Measurements from ENCODE around the gene LRMDA.

LRMDA gene

DNA sequence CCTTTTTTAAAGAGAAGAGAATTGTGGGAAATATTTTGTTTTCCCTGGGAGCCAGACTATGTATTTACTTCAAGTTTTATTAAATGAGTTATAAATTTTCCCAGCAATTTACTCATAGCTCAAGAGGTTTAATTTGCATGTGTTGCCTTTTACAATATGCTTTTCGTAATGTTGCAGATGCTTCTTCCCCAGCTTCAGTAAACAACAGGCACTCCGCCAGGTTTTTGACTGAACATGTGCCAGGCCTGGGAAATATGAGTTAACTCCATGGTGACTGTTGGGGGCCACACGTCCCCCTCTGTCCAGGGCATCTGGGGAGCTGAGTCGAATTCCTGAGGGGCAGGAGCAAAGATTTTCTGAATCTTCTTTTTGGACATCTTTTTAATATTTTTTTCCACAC is 545.7 kb downstream of the LRMDA start:
- no peak for DNase-seq

DNA sequence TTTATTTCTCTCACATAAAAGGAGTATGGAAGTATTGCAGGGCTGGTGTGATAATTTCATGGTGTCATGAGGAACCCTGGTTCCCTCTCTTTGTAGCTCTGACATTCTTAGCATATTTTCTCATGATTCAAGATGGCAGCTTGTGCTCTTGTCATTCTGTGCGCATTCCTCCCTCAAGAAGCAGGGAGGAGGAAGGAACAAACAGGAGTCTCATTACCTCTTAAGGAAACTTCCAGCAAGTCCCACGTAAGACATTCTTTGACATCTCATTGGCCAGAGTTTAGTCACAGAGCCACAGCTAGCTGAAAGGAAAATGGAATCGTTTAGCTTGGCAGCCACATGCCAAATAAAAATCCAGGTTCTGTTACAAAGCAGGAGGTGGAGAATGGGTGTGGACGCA is 546.8 kb downstream of the LRMDA start:
- DNase-seq: no peak

DNA sequence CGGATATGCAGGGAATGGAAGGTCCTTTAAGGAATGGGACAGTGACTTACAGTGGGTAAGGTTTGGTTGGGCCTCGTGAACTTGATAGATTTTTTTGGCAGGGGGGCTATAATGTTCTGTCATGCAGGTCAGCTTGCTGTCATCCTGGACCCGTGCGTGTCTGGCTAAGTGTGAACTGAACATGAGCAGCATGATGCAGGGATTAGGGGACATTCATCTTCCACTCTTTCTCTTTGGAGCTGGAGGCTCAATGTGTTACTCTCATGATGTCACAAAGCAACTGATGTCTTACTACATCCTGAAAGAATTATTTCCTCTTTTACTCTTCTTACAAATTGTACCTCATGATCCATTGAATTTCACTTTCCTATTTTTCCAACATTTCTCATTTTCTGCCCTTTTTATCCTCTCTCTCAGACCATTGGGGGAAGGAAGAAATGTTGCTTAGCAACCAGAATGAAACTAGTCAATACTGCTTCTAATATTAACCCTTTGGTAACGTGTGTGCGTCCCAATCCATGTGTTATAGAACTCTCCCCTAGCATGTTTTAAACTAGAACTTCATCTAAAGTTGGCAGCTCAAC is 549.1 kb downstream of the LRMDA start:
- DNase-seq: no peak

DNA sequence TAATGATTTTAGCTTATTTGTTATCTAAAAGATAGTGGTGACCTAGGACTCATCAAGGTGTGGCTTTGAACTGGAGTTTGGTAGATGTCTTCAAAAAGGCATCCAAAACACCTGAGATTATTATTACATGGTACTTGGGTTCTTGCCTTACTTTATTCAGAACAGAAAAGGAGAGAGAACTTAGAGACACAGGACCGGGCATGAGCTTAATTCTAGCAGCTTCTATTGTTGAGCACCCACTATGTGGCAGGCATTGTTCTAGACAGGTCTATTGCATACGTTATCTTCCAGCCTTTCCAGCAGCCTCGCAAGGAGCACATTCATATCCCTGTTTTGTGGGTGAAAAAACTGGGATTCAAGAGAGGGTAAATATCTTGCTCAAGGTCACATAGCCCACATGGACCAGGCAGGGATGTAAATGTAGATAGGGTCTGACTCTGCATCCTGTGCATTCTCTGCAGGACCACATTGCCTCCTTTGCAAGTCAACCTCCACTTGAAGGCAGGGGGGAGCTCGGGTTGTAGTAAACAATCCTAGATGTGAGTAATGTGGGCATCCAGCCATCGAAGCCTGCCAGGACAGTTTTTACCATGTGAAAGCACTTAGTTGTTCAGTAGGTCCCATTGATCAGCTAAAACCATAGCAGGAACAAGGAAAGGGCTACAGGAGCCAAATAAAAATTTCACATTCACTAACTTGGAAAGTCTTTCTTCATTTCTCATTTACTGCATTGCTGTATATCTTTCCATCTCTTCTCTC is 551.4 kb downstream of the LRMDA start:
- no peak for DNase-seq

DNA sequence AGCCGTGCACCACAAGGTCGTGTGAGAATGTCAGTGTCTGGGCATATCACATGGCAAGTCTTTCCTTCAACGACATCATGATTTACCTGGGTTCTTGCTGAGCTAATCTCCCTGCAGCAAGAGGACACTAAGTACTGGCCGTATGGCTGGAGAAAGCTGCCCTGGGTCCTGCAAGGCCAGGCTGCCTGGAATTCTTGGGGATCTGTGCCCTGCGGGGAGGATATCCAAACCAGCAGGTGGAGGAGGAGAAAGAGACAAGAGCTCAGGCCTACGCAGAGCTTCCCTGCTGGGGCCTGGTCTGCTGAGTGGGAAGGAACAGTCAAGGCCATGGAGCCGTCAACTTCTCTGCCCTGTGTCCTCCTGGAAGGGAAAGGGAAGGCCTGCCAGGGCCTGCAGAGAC is 552.6 kb downstream of the LRMDA start:
- DNase-seq: no peak

DNA sequence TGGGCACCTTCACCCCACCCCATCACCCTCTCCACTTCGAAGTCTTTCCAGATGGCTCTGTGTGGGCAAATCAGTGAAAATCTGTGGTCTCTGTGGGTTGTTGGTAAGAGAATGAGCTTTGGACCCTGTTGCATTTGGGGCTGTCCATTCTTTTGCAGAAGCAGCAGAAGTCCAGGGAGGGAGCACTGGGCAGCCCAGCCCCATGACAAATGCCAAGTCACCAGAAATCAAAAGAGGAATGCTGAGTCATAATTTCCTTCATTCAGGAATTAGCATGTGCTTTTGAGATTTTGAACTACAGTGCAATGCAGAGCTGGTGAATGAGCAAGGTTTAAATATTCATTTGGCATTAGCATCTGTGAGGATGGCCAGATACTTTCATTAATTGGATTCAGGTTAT is 556.2 kb downstream of the LRMDA start:
- DNase-seq: no peak

DNA sequence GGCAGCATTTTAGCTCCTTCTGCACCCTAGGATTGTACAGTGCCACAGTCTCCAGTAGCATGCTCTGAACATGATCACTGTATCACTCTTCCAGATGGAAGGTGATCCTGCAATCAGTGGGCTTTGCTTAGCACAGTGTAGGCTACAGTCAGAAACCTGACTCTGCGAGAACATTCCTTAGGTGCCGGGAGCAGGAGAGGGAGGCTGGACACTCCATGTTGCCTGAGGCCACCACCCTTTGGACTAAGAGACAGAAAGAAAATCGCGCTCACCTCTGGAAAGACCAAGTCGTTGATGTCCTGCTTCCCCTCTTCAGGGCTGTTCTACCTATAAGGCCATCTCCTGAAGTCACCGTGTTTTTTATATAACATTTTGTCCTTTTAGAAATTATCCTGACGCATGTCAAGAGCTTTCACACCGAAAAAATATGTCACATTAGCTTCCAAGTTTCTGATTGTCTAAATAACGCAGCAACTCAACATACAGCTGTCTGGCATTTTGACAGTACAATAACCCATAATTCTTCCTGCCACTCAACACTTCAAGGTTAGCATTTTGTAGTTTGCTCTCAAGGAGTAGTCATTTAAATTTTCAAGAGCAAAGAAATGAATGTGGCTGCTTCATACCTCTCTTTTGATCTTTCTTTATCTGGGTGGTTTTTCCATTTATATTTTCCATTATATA is 563.1 kb downstream of the LRMDA start:
- no peak for DNase-seq

DNA sequence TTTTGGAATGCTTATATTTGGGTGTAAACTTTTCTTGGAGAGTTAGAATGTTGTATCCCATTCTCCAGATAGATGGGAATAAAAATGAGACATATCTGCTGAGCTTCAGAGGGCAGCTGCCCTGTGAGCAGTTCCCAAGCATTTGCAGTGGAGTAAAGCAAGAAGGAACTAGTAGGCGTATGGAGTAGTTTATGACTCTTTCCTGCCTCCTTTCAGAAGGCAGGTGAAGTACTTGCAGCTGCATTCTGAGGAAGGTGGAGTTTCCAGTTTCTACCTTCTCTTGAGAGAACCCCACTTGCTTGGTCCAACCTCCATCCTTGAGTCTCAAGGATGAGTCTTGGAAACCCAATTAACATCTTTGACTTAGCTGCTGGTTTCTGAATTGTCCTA is 563.6 kb downstream of the LRMDA start:
- DNase-seq: no peak

DNA sequence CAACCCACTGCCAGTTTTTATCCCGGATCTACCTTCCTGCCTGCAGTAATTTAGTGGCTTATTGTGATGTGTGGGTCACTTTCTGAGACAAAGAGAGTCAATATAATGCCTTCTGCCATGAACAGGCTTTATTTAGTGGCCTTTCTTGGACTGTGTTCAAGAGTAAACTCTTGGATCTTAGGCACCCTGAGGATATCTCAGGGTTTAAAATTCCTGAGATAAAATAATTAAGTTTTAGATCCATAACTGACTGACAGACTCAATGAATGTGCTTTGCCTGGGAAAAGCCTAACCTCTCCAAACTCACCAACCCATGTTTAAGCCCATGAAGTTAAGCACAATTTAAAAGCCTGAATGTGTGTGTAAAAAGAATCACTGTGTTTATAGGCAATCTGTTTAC is 564.3 kb downstream of the LRMDA start:
- no peak for DNase-seq

DNA sequence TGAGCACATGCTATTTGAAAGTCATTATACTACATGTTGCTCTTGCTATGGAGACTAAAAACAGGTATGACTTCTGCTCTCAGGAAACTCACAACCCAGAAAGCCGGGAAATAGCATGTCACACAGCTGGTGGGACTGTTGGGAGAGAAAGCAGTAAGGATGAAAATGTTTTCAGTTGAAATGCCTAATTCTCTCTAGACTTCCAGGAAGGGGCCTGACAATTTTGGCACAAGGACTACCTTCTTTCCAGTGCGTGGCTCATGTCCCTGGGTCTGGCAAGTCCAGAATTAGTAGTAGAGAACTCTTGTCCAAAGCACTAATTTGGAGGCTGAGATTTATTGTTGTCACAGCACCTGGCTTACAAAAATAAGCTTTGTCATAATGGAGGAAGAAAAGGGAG is 567.6 kb downstream of the LRMDA start:
- DNase-seq: no peak

DNA sequence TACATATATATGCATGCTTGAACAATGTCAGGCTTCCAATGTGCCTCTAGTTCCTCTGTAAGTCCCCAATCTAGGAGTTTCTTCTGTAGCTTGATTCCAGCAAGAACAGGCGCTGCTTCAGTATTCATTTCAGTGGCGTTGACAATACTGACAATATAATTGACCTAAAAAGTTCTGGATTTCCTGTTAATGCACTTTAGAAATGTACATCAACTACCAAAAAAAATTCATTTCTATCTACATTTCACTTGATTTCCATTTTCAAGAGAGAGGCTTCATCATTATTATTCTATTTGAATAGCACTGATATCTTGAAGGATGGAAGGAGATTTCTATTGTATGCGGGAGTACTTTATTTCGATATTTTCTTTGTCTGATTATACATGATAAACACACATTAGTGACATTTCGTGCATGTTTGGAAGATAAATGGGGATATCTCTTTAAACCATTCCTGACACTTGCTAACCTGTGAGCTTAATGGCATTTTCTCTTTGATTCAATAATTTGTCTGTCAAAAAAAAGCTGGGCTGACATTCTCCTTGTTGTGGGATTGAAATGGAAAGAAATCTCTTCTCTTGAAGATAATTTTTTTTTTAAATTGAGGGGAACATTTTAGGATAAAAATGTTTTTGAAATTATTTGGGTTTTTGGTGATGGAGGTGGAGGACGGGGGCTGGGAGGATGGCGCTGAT is 568.2 kb downstream of the LRMDA start:
- DNase-seq: no peak

DNA sequence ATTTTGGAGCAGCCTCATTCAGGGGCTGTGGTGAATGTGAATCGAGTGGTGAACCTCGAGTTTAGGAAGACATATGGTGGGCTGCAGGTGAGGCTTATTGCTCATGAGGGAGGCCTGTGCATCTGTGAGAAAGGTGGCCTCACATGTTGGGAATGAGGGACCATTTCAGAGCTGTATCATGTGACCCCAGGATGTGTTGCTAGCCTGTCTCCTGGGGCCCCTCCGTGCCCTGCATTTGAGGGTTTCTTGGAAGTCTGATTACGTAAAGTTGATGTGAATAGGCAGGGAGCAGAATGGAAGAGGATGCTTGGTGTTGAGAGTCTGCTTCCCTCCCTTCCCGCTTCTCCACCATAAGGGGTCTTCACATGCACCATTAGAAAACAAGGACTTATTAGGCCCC is 569.1 kb downstream of the LRMDA start:
- no peak for DNase-seq

DNA sequence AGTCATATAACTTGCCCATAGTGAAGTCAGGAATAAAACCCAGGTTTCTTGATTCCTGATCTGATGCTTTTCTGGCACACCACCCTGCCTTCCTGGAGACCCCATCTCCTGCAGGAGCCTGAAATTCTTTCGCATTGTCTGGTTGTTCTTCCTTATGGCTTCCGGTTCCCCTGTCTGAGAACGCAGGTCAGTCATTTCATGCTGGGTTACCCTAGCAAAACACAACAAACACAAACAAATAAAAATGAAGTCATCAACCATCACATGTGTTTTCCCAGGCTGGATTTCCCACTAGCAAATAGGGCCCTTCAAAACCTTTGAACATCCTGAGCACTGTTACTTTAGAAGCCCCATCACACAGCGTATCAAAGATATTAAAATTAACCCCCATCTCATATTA is 569.6 kb downstream of the LRMDA start:
- no peak for DNase-seq

DNA sequence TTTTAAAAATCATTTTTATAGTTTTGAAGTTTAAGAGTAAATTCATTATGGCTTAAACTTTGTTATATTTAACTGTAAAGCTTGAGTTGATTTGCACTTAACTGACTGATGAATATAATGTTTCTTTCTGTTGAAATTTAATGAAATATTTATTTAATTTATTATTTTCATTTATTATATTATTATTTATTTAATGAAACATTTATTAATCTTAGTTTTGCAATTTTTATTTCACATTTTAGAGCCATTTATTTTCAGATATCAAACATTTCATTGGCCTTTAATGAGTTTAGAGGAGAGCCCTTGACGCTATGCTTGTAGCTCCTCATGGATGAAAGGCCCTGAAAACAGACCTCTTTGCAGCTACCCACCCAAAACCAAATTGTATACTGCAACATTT is 570.0 kb downstream of the LRMDA start:
- DNase-seq: no peak

DNA sequence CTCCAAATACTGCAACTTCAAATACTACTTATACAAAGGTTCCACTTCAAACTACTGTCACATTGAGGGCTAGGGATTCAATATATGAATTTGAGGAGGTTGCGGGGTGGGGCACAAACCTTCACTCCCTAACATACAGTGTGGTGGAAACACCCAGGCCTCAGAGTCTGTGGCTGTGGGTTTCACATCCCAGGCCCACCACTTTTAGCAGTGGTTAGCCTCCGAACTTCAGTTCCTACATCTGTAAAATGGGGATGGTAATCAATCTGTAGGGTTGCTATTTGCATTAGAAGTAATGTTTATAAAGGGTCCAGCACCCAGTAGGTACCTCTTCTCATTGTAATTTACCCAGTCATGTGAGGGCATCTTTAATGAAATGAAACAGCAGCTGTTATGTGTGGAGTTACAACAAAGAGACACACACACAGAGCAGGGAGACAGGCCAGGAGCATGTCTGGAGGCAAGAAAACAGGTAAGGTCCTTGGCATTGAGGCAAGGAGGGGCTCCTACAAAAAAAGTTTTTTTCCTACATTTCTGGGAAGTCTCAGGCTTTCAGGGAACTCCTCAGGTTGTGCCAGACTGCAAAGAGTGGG is 570.9 kb downstream of the LRMDA start:
- no peak for DNase-seq

DNA sequence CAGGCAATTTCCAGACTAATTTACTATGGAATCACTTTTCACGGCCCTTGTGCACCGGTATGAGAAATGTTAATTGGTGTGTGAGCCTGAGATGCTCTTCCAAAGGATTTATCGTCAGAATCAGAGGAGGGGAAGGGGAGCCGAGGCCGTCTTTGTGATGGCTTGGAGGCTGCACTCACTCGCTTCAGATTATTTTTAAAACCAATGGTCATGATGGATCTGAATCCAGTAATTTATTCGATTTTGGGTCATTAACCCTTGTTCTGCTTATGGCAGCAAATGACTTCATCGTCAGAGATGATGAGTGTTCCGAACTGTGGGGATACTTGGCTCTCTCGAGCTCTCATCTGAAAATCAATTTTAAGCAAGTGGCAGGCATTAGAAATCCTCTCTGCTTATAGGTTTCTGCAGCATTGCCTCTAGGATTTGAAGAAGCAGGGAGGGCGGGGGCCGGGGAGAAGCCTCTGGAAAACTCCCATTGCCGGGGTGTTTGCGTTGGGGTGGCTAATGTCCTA is 576.3 kb downstream of the LRMDA start:
- no peak for DNase-seq

DNA sequence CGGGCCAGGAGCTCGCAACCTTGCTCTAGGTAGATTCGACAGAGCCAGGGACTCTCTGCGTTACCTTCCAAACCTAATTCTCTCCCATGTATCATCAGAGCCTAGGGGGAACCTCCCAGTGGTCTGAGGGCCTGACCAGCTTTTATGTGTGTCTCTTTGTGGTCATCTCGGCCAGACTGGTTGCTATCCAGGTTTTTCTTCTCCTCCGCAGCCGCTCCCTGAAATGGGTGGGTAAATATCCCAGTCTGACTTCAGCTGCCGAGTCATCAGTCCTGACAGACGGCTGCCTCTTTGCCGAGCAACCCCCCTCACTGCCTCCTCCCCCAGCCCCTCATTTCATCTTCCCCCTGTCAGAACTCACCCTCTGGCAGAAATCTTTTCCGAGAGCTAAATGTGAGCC is 578.1 kb downstream of the LRMDA start:
- no peak for DNase-seq

DNA sequence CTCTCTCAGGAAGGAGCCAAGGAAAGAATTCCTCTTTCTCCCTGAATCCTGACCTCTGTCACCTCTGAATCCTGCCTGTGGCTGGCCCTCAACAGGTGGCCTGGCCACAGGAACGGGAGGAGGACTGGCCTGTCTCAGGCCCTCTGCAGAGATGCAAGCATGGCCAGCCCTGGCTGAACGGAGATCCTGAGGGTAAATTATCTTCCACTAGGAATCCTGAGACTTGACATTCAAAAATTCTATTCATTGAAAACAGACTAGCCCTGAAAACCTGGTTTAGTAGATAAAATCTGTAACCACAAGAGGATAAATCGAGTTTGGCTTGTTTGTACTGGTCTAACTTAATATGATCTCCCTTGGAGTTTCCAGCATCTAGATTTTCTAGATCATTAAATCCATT is 579.3 kb downstream of the LRMDA start:
- DNase-seq: no peak

DNA sequence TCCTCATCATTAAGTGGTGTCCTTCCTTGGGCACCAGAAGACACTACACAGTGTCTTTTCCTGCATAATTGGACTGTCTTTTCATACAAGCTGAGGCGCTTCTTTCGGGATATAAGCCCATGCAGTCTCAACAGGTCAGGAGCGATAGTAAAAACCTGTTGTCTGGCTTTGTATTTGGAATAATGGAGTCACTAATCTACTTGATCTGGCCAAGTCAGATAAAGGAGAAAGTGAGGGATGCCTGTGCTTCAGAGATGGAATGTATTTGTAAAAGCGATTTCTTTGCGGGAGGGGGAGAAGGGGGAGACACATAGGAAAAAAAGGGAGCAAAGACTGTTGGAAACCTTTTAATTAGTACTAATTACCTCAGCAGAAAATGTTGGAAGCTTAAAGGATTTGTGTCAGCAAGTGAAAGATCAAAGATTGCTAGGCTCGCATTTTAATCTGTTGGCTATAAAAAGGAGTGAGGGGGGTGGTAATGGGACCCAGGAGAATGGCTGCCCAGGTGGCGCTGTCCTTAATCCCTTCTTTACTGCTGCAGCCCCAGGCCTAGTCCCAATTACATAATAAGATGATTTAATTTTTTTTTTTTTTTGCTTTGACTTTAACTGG is 581.4 kb downstream of the LRMDA start:
- DNase-seq: no peak

DNA sequence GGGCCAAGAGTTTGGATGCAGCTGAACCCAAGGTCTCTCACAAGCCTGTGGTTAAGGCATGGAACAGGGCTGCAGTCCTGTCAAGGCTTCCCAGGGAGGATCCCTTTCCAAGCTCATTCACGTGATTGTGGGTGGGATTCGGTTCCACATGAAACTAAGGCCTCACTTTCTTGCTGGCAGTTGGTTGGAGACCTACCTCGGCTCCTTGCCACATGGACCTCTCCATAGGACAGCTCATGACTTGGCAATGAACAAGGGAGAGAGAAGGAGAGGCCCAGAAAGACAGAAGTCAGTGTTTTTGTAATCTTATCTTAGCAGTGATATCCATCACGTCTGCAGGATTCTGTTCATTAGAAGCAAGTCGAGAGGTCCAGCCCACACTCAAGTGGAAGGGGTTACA is 583.8 kb downstream of the LRMDA start:
- DNase-seq: no peak

DNA sequence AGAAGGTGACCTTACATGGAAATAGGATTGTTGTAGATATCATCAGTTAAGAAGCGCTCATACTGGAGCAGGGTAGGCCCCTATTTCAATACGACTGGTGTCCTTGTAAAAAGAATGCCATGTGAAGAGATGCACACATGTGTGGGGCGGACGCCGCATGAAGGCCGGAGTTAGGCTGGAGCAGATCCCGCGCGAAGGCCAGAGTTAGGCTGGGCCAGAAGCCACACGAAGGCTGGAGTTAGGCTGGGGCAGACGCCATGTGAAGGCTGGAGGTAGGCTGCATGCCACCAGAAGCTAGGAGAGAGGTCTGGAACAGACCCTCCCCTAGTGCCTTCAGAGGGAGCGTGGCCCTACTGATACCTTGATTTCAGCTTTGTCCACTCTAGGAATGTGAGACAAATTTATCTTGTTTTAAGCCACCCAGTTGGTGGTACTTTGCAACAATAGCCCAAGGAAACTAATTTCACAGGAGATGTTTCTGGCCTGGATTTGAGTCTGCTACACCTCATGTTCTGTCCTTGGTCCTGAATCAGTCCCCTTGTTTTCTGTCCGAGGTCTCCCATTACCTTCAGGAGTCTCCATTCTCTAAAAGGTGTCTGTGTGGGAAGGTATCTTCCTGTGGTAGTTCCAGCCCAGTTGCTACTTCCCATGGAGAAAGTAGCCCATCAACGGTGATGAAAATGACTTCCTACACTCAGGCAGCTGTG is 585.8 kb downstream of the LRMDA start:
- no peak for DNase-seq
